HTERT RPE-1 (cell line): ENCODE results near the gene ARRB1.
"Not testable (repeated sequence)": the region's sequence is repeated elsewhere in the genome, so short reads cannot be mapped to it uniquely, and the experiment has no call there.

Experiments
- in situ Hi-C: fragments of 300-500 bp; cut with MboI; formaldehyde crosslinking; loops from 4 replicates; pipeline ENCODE4 v1.14.3; 2020; ENCODE audit warnings: low sequenced_read_pairs

Gene ARRB1

DNA sequence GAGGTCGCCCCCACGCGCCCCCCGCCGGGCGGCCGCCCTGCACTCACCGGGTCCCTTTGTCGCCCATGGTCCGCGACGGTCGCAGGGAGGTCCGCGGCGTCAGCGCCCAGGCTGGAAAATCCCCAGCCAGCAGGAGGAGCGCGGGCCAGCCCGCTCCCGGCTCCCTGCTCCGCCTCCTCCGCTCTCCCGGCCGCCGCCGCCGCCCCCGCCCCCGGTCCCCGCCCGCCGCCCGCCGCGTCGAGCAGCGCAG lies at the start of gene ARRB1:
Gene ARRB1, minus strand, starts transcription at position 121 of the 250 bp plus-strand sequence. Its CDS starts 54 bp downstream, at position 67.
- in situ Hi-C loops = no loop called here

DNA sequence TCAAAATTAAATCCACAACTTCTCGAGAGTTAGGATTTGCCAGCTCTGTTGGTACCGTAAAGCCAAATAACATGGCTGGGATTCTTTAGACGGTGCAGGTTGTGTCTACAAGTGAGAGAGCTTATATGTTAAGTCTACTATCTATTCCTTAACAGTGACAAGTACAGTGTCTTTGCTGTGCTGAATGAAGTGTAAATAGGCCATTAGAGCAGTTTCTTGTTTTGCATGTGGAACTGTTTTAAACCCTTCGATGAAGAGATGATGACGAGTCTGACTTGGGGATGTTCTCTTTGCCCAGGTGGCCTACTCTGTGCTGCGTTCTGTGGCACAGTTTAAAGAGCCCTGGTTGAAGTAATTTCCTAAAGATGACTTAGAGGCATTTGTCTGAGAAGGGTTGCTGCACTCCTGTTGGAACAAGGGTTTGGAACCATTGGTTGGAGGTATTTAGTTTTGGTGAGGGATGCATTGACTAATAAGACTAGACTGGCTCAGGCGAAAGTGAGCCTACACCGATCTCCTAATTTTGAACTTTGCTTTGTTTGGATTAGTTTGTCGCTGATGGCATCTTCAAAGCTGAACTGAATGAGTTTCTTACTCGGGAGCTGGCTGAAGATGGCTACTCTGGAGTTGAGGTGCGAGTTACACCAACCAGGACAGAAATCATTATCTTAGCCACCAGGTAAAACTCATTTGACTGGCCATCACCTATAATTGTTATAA lies 48.8 kb upstream of the ARRB1 start:
- in situ Hi-C loops = no loop called here

DNA sequence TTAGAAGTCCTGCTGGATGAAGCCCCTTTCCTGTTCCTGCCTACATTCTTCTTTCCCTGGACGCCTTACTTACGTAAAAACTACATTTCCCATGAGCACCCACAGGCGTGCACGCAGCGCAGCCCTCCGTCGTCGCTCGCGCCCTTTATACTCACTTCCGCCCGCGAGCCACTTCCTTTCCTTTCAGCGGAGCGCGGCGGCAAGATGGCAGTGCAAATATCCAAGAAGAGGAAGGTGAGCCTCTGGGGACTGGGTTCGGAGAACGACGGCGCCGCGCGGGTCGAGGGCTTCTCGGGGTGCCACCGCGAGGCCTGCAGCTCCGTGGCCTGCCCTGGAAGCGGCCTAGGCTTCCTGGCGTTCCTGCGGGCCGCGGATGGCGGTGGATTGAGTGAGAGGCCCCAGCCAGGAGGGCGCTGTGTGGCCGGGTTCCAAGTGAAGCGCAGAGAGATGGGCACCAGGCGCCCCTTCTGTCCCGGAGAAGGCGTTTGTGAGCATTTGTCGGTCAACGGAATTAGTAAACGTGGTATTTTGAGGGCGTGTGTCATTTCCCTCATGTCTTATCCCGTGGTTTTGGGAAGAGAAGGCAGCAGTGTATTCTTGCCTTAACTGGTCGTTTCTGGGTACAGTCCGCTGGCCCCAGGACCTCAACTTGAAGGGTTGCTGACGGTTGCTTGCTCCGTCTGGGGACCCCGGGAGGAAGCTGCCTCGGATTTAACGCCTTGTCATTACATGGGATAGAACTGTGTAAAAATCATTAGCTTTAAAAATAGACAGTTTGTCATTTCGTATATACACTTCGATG lies 48.1 kb upstream of the ARRB1 start, which contains the start of gene RPS3:
Gene RPS3, plus strand, starts transcription at position 175 of the 802 bp plus-strand sequence. Its CDS starts 30 bp downstream, at position 205.
- in situ Hi-C loops = no loop called here

GRCh38 chr11:75398906-75399305 lies 47.4 kb upstream of the ARRB1 start:
- in situ Hi-C loops = no loop called here

- in situ Hi-C loops = no loop called here
Measured at GRCh38 chr11:75394085-75394840, 42.8 kb upstream of the ARRB1 start.

DNA sequence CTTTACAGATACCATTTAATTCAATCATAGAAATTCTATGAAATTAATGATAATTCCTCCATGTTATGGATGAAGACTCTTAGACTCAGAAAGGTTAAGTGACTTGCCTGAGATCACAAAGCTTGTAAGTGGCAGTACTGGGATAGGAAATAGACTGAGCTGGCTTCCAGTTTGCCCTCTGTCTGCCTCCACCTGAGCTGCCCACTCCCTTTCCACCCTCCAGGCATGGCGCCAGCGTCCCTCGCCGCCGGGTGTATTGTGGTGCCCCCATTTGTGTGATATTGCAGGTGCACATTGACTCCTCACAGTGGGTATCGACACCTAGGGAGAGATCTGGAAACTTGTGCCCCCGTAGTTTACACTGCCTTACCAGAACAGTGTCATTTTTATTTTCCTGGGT lies 38.5 kb upstream of the ARRB1 start:
- in situ Hi-C loops = no loop called here

DNA sequence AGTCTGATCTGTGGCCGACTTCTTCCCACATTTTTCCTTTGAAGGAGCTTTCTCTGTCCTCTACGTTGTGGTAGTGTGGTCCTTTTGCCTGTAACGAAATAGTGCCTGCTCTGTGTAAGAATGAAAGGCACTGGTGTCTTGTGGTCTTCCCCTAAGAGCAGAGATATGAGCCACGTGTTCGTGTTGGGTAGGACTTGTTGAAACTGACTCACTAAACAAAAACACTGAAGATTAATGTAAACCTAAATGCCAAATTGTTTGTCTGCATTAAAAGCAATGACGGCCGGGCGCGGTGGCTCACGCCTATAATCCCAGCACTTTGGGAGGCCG lies 37.8 kb upstream of the ARRB1 start:
- in situ Hi-C loops = no loop called here

DNA sequence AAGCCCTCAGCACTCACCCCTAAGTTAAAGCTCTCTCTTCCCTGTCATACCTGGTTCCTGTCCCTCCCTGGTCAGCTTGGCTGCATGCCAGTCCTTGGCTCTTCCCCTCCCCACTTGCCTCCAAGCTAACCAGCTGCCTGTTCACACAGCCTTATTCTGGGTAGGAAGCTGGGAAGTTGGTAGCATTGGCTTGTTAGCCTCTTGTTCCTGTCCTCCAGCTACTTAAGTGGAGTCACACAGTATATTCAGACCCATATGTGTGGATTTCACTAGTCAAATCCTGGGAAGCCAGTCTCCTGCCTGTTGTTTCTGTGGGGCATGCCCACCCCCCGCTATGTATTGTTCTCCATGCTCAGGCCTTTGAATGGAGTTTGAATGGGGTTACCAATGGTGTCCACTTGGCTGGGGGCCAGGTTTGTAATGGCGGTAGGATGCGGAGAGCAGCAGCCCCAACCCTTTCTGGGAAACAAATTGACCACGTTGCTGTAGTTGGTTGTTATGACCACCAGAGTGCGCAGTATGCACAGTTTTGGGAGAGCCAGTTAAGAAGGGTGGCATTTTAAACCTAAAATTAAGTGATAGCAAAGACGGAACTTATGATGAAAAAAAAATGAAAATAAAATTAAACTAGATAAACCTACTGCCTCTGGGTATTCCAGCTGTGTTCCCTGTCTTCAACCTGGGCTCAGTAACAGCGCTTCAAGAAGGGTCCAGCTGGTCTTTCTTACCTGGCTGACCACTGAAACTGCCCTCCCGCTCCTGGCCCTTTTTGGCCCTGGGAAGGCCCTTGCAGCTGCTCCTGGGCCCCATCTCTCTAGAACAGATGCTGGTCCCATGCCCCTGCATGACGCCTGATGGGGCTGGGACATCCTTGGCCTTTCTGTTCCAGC lies 37.2 kb upstream of the ARRB1 start:
- in situ Hi-C loops = no loop called here

DNA sequence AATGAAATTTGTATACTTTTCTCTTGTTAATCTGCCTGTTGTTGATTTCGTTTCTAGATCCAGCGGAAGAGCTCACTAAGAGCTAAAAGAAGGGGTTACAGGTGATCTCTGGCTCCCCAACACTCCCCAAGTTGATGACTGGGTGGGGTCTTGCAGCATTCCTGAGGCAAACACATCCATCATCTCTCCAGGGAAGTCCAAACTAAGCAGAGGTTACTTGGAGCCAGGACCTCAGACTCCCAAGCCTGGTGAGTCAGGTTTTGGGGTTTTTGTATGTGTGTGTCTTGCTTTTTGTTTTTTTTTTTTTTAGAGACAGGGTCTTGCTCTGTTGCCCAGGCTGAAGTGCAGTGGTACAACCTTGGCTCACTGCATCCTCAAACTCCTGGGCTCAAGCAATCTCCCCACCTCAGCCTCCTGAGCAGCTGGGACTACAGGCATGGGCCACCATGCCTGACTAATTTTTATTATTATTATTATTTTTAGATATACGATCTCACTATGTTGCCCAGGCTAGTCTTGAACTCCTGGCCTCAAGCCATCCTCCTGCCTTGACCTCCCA lies 36.4 kb upstream of the ARRB1 start:
- in situ Hi-C loops = no loop called here

DNA sequence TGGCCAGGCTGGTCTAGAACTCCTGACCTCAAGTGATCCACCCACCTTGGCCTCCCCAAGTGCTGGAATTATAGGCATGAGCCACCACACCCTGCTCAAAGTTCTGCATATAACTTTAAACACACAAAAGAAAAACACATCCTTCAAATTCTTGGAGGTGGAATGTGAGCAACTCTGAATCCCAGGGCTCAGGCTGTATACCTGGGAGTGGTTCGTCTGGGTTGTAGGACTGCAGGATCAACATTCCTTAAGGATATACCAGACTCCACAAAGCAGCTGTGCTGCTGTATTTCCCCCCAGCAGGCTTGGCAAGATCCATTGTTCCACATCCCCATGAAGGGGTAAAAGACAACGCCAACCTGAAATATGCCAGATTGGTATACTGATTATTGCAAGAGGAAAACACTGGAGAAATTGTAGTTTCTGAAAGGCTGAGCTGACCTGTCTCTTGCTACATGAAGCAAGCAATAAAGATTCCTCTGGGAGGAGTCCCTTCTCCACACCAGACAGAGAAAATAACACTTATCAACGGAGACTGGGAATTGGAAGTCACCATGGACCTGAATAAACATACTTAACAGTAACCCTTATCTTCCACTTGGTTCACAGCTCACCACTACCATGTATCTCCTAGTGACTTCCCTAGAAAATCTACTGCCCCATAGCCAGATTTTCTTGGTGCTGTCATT lies 35.6 kb upstream of the ARRB1 start:
- in situ Hi-C loops = no loop called here

- in situ Hi-C loops = no loop called here
Measured at GRCh38 chr11:75384438-75385080, 33.1 kb upstream of the ARRB1 start.

GRCh38 chr11:75383246-75383645 lies 31.8 kb upstream of the ARRB1 start:
- in situ Hi-C loops = no loop called here

DNA sequence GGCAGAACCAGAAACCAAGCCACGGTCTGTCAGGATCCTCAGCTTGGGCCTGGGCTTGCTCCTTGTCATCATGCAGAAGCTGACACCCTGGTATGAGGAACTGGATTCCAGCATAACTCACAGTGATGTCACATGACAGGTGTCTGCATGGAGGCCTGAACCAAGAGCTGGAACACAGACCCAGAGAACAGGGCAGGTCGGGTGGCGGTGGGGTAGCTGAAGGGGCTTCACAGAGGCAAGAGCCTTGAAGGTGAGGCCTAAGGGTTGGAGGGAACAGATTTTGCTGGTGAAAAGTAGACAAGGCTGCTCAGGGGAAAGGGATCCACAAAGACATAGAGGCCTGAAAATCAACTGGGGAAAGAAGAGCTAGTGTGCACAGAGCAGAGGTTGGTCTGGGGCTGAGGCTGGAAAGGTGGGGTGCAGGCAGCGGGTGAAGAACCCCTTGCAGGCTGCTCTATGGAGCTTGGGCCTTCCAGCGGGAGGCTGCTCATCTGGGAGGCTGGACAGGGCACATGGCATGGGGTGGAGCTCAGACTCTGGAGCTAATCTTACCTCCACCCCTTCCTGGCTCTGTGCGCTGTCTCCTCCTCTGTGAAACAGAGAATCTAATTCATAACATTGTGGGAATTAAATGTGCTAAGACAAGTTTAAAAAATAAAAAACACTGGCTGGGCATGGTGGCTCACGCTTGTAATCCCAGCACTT lies 29.4 kb upstream of the ARRB1 start:
- in situ Hi-C loops = no loop called here

GRCh38 chr11:75380245-75380644 lies 28.8 kb upstream of the ARRB1 start:
- in situ Hi-C loops = no loop called here

DNA sequence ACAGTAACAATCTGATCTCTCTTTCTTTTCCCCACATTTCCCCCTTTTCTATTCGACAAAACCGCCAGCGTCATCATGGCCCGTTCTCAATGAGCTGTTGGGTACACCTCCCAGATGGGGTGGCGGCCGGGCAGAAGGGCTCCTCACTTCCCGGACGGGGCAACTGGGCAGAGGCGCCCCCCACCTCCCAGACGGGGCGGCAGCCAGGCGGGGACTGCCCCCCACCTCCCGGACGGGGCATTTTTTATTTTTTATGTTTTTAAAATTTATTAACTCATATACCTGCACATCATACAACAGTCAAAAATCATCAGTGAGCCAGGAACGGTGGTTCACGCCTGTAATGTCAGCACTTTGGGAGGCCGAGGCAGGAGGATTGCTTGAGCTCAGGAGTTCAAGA lies 27.3 kb upstream of the ARRB1 start:
- in situ Hi-C loops = not testable (repeated sequence)

DNA sequence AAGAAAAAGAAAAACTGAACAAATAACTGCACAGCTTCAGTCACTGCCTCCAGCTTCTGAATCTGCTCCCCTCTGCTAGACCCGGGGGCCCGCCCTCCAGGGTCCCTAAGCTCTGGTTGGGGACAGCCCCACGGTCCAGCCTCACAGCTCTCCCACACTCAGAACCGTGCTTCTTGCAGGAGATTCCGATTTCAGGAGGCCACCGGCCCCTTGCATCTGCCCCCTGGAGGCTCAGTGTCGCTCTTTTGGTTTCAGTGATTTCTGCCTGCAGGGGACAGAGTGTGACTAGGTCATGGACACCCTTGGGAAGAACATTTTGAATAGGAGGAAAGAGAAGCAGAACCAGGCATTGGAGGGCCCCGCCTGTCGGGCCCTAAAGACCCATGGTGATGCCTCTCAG lies 24.7 kb upstream of the ARRB1 start:
- in situ Hi-C loops = no loop called here

DNA sequence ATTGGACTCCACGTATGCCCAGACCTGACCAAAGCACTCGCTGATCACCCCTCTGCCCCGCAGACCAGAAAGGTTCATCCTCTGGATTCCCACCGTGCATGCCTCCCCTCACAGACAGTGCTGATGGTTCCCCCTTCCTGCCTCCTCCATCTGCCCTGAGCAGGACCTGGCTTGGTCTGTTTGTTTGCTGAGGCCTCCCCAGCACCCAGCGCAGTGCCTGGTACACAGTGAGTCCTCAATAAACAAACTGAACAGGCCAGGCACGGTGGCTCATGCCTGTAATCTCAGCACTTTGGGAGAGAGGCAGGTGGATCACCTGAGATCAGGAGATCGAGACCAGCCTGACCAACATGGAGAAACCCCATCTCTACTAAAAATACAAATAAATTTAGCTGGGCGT lies 24.2 kb upstream of the ARRB1 start:
- in situ Hi-C loops = no loop called here

- in situ Hi-C loops = no loop called here
Measured at GRCh38 chr11:75374646-75375045, 23.2 kb upstream of the ARRB1 start.

GRCh38 chr11:75373201-75373600 lies 21.7 kb upstream of the ARRB1 start:
- in situ Hi-C loops = no loop called here
